Activated T-helper 1 cell treated with anti-CD3 and anti-CD28 coated beads, Interleukin-12 subunit alpha, Interleukin-12 subunit beta, Interleukin-2, Interleukin-4 antibody, amounts not matched to agents 30 ng/mL and 10 ng/mL and 1 ng/mL, durations not matched to agents 14 hours and 24 hours and 36 hours (primary cell): ENCODE results near the gene TP63. TPM values are rescaled to one million over a fixed set of nuclear protein-coding genes. Genes with fewer than 3 reads are reported as not detected.

Source experiments
- DNase-seq: peaks from one replicate; pipeline ENCODE4 v3.0.0; 2021; ENCODE audit warnings: low spot score
- H3K27ac Mint-ChIP-seq: one replicate; pipeline ENCODE4 v1.8.0; 2021; ENCODE audit warnings: mild to moderate bottlenecking, mixed read lengths
- H3K27me3 Mint-ChIP-seq: one replicate; pipeline ENCODE4 v1.8.0; 2022; ENCODE audit warnings: mild to moderate bottlenecking, moderate library complexity, mixed read lengths; ENCODE audit not compliant: insufficient read depth
- H3K36me3 Mint-ChIP-seq: one replicate; pipeline ENCODE4 v1.8.0; 2021; ENCODE audit warnings: low read depth, mixed read lengths
- H3K4me1 Mint-ChIP-seq: one replicate; pipeline ENCODE4 v1.8.0; 2021; ENCODE audit warnings: low read depth, mixed read lengths
- H3K4me3 Mint-ChIP-seq: one replicate; pipeline ENCODE4 v1.8.0; 2021; ENCODE audit warnings: mild to moderate bottlenecking, moderate library complexity, mixed read lengths
- H3K9me3 Mint-ChIP-seq: one replicate; pipeline ENCODE4 v1.8.0; 2021; ENCODE audit warnings: mixed read lengths
- intact Hi-C: fragments of 100-400 bp; cut with micrococcal nuclease; formaldehyde crosslinking; loops from one replicate; pipeline ENCODE4 v1.15.1; 2024
- total RNA-seq: library from RNA; stranded (reverse); gene quantifications from 2 replicates; pipeline ENCODE4 v1.2.3, GENCODE V29; 2022

The TP63 gene
- total RNA-seq, 1 donor from 2014 or later = 0.67 TPM

- Mint-ChIP-seq H3K27ac (no peak overlapping the region), H3K36me3 (no peaks in the 10 kb centered on the region), H3K4me1 (no peaks in the 10 kb centered on the region), H3K27me3 (peaks cover 2% of the 10 kb centered on the region), H3K9me3 (no peaks in the 10 kb centered on the region), H3K4me3 (no peak overlapping the region)
- intact Hi-C loops = no loop called here
- no peak for DNase-seq
Observed at GRCh38 chr3:189860296-189860695, 229.1 kb downstream of the TP63 start.

GRCh38 chr3:189862385-189862998, 231.3 kb downstream of the TP63 start:
- Mint-ChIP-seq H3K4me3 (no peak overlapping the region), H3K27ac (no peak overlapping the region), H3K27me3 (peaks cover 2% of the 10 kb centered on the region), H3K4me1 (no peaks in the 10 kb centered on the region), H3K9me3 (no peaks in the 10 kb centered on the region), H3K36me3 (no peaks in the 10 kb centered on the region)
- DNase-seq = no peak
- intact Hi-C loops = no loop called here

- Mint-ChIP-seq H3K27me3 (peaks cover 2% of the 10 kb centered on the region), H3K4me1 (no peaks in the 10 kb centered on the region), H3K36me3 (no peaks in the 10 kb centered on the region), H3K9me3 (no peaks in the 10 kb centered on the region), H3K27ac (no peak overlapping the region), H3K4me3 (no peak overlapping the region)
- no peak for DNase-seq
- intact Hi-C loops = no loop called here
Observed at GRCh38 chr3:189863031-189863430, 231.8 kb downstream of the TP63 start.

DNA sequence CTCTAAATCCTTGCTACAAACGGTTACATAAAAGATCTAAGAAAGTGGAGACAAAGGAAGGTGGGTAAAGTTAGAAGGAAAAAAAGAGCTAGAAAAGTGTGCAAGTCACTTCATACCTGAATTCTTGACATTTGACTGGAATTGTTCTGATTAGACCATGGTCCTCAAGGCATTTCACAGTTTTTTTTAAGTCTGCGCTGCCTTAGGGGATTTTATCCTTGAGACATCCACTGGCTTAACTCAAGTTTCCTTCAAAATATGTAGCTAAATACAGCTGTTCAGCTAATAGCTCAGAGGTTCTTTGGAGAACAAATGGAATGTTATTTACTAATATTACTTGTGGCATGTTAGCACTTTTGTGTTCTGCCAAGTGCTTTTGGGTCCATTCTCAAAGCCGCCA, 236.9 kb downstream of the TP63 start:
- Mint-ChIP-seq H3K36me3 (no peaks in the 10 kb centered on the region), H3K4me3 (no peak overlapping the region), H3K27ac (no peak overlapping the region), H3K4me1 (no peaks in the 10 kb centered on the region), H3K9me3 (no peaks in the 10 kb centered on the region), H3K27me3 (peaks cover 2% of the 10 kb centered on the region)
- intact Hi-C loops = no loop called here
- no peak for DNase-seq

GRCh38 chr3:189869165-189869564, 238.0 kb downstream of the TP63 start:
- Mint-ChIP-seq H3K27me3 (peaks cover 2% of the 10 kb centered on the region), H3K9me3 (no peaks in the 10 kb centered on the region), H3K36me3 (no peaks in the 10 kb centered on the region), H3K4me1 (no peaks in the 10 kb centered on the region), H3K4me3 (no peak overlapping the region), H3K27ac (no peak overlapping the region)
- intact Hi-C loops = no loop called here
- no peak for DNase-seq

DNA sequence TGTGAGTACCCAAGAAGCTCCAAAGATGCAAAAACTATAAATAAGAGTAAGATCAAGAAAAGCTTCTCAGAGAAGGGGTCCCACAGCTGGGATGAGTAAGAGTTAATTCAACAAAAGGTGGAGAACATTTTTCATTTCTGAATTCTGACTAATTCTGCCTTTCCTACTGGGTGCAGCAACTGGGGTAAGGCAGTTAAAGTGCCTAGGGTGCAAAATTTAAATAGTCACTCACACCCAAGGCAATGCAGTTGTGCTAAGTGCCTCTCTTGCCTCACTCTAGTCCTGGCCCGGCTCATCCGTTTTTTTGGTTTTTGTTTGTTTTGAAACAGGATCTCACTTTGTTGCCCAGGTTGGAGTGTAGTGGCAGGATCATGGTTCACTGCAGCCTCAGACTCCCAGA, 240.2 kb downstream of the TP63 start:
- Mint-ChIP-seq H3K27me3 (no peaks in the 10 kb centered on the region), H3K36me3 (no peaks in the 10 kb centered on the region), H3K9me3 (no peaks in the 10 kb centered on the region), H3K27ac (no peak overlapping the region), H3K4me3 (no peak overlapping the region), H3K4me1 (no peaks in the 10 kb centered on the region)
- DNase-seq = no peak
- intact Hi-C loops = no loop called here

DNA sequence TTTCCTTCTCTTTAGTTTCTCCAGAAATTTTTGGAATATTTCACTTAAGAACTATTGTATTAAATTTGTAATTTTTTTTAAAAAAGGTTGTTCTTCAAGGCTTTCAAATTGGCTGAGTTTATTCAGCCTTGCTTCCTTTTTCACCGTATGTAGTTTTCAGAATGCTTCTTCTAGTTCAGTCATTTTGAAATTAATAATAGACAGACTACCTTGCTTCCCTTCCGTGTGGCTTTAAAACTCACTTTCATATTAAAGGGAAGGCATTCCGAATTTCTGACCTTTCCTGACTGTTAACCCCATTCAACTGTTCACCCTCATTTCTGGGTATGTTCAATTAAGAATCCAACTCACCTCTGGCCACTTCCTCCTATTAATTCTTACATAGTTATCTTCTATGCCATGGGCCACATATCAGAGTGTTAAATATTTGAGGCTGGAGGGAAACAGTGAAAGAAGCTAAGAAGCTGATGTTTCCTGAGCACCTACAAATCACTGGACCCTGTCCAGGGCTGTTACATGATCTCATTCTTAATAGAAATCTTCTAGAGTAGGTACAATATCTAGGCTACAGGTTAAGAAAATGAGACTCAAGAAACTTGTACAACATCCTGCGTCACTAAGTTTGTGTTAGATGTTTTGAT, 252.0 kb downstream of the TP63 start:
- no peak overlapping the region for H3K27ac Mint-ChIP-seq
- no peaks in the 10 kb centered on the region for H3K36me3 Mint-ChIP-seq
- H3K4me1 Mint-ChIP-seq = no peaks in the 10 kb centered on the region
- H3K4me3 Mint-ChIP-seq = no peak overlapping the region
- DNase-seq = no peak
- intact Hi-C loops = no loop called here
- no peaks in the 10 kb centered on the region for H3K27me3 Mint-ChIP-seq
- no peaks in the 10 kb centered on the region for H3K9me3 Mint-ChIP-seq

GRCh38 chr3:189890496-189890895, 259.3 kb downstream of the TP63 start:
- no peaks in the 10 kb centered on the region for H3K9me3 Mint-ChIP-seq
- intact Hi-C loops = no loop called here

DNA sequence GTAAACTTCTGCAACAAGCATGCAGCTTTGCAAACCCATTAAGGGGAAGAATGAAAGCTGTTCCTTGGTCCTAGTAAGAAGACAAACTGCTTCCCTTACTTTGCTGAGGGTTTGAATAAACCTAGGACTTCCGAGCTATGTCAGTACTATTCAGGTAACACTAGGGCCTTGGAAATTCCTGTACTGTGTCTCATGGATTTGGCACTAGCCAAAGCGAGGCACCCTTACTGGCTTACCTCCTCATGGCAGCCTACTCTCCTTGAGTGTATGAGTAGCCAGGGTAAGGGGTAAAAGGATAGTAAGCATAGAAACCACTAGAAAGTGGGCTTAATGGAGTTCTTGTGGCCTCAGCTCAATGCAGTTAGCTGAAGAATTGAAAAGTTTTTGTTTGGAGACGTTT, 265.3 kb downstream of the TP63 start:
- H3K9me3 Mint-ChIP-seq = no peaks in the 10 kb centered on the region
- peaks cover 2% of the 10 kb centered on the region for H3K27me3 Mint-ChIP-seq
- no peak overlapping the region for H3K4me3 Mint-ChIP-seq
- H3K36me3 Mint-ChIP-seq = no peaks in the 10 kb centered on the region
- no peak overlapping the region for H3K27ac Mint-ChIP-seq
- no peak for DNase-seq
- intact Hi-C loops = no loop called here
- no peaks in the 10 kb centered on the region for H3K4me1 Mint-ChIP-seq

More at GRCh38 chr3:189890496-189890895, 259.3 kb downstream of the TP63 start:
- Mint-ChIP-seq H3K27me3 (no peaks in the 10 kb centered on the region), H3K36me3 (no peaks in the 10 kb centered on the region), H3K27ac (no peak overlapping the region), H3K4me1 (no peaks in the 10 kb centered on the region), H3K4me3 (no peak overlapping the region)
- DNase-seq = no peak

- Mint-ChIP-seq H3K36me3 (no peaks in the 10 kb centered on the region), H3K4me3 (no peak overlapping the region), H3K27me3 (peaks cover 2% of the 10 kb centered on the region), H3K27ac (no peak overlapping the region), H3K9me3 (no peaks in the 10 kb centered on the region), H3K4me1 (no peaks in the 10 kb centered on the region)
- no peak for DNase-seq
- intact Hi-C loops = no loop called here
Observed at GRCh38 chr3:189897406-189897805, 266.2 kb downstream of the TP63 start.

DNA sequence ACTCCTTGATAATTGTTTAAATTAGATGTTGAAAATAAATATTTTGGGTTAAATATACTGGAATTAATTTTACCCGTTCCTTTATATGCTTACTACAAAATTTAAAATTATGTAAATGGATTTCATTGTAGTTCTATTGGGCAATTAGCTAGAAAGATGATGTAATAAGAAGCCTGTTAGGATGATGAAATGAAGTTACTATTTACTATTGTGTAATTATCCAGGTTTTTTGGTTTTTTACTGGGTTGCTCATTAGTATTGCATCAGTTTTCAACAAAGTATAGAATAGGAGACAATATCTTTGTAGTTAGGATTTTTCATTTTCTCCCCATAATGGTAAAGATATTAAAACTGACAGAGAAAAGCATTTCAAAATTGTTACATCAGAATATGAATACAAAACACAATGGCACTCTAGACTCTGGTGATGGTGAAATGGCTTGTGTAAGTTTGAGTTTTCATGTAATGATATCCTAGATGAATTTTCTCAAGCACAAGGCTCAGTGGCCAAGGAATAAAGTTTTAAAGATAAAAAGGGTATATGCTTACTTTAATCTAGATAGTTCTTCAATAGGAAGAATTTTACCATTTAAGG, 267.5 kb downstream of the TP63 start:
- no peak for DNase-seq
- H3K9me3 Mint-ChIP-seq = no peaks in the 10 kb centered on the region
- H3K36me3 Mint-ChIP-seq = no peaks in the 10 kb centered on the region
- peaks cover 2% of the 10 kb centered on the region for H3K27me3 Mint-ChIP-seq
- no peak overlapping the region for H3K4me3 Mint-ChIP-seq
- H3K4me1 Mint-ChIP-seq = no peaks in the 10 kb centered on the region
- H3K27ac Mint-ChIP-seq = no peak overlapping the region
- intact Hi-C loops = no loop called here

GRCh38 chr3:189899186-189899585, 268.0 kb downstream of the TP63 start:
- Mint-ChIP-seq H3K36me3 (no peaks in the 10 kb centered on the region), H3K9me3 (no peaks in the 10 kb centered on the region), H3K4me3 (no peak overlapping the region), H3K4me1 (no peaks in the 10 kb centered on the region), H3K27ac (no peak overlapping the region), H3K27me3 (peaks cover 2% of the 10 kb centered on the region)
- no peak for DNase-seq
- intact Hi-C loops = no loop called here

DNA sequence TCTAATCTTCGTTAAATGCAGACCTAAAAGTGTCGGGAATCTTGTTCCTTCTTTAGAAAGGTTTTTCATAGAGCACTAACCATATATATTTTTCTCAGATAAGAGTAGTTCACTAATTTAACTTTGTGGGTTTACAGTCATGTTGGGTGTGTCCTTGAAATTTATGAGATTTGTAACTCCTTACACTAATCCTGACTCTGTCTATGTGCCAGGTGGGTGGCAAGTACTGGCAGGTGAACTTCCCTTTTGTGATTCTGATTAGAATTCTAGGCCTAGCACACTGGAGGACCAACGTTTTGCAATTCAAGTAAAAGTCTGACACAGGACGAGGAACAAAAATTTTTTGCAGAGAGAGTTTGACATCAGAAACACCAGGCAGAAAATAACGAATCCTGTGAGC, 269.4 kb downstream of the TP63 start:
- Mint-ChIP-seq H3K4me1 (no peaks in the 10 kb centered on the region), H3K27ac (no peak overlapping the region), H3K27me3 (peaks cover 2% of the 10 kb centered on the region), H3K4me3 (no peak overlapping the region), H3K9me3 (no peaks in the 10 kb centered on the region), H3K36me3 (no peaks in the 10 kb centered on the region)
- intact Hi-C loops = no loop called here
- DNase-seq = no peak
